Tibial nerve (tissue), 4 donors: ENCODE results near the gene GABRR2. TPM values are rescaled to one million over a fixed set of nuclear protein-coding genes. Genes with fewer than 3 reads are reported as not detected.
"Not testable (repeated sequence)": the region's sequence is repeated elsewhere in the genome, so short reads cannot be mapped to it uniquely, and the experiment has no call there.

ENCODE experiments used
- DNase-seq, 2 donors: peaks; one replicate each; pipeline ENCODE4 v3.0.0-alpha.2; 2019; ENCODE audit warnings: low spot score in 2 of 2
- H3K27ac ChIP-seq, 4 donors: fragments of 200-600 bp; sonication (generic) in 3 of 4; one replicate each; pipeline ENCODE4 v1.5.1; 2017 to 2019; ENCODE audit warnings: mild to moderate bottlenecking in 1 of 4
- H3K27me3 ChIP-seq, 2 donors: fragments of 200-600 bp; sonication (generic) in 1 of 2; one replicate each; pipeline versions ENCODE4 v1.5.1 to v1.6.0; 2017 to 2019
- H3K36me3 ChIP-seq, 3 donors: fragments of 200-600 bp; sonication (generic); one replicate each; pipeline ENCODE4 v1.5.1; 2018 to 2019
- H3K4me1 ChIP-seq, 4 donors: fragments of 200-600 bp; sonication (generic) in 3 of 4; one replicate each; pipeline ENCODE4 v1.5.1; 2017 to 2019
- H3K4me3 ChIP-seq, 4 donors: fragments of 200-600 bp; sonication (generic) in 3 of 4; one replicate each; pipeline ENCODE4 v1.5.1; 2017 to 2019; ENCODE audit warnings: mild to moderate bottlenecking in 1 of 4, moderate library complexity in 1 of 4
- H3K9me3 ChIP-seq, 4 donors: fragments of 200-600 bp; sonication (generic) in 3 of 4; one replicate each; pipeline ENCODE4 v1.5.1; 2017 to 2019
- CTCF ChIP-seq, 5 experiments: fragments of 200-600 bp in 3 of 5; fragments of 450-650 bp in 2 of 5; sonication (generic) in 3 of 5; IDR thresholded peaks; one replicate each; pipeline ENCODE4 v1.5.1; 2016 to 2019; ENCODE audit warnings: antibody characterized with exemption in 5 of 5, mild to moderate bottlenecking in 3 of 5, moderate library complexity in 2 of 5
- EP300 ChIP-seq, 2 donors: sonication (generic); formaldehyde crosslinking; IDR thresholded peaks; one replicate each; pipeline ENCODE4 v1.6.1; 2017; ENCODE audit warnings: antibody characterized with exemption in 2 of 2, mild to moderate bottlenecking in 1 of 2
- POLR2A ChIP-seq, 2 donors: fragments of 450-650 bp; IDR thresholded peaks; one replicate each; pipeline ENCODE4 v1.6.1; 2017; ENCODE audit warnings: antibody characterized with exemption in 2 of 2, mild to moderate bottlenecking in 2 of 2, moderate library complexity in 2 of 2
- WGBS, 2 donors: methylation state at CpG; one replicate each; pipeline ENCODE4 v1.1.5; 2018; 5-methylcytosine and 5-hydroxymethylcytosine counted together
- total RNA-seq, 4 donors: library from RNA; depleted of rRNA; stranded (reverse); fragments of >200 nt; gene quantifications; one replicate each; pipeline ENCODE4 v1.1.0, GENCODE V29; 2016

The GABRR2 gene
- total RNA-seq, 4 donors from 2014 or later: 0.84 to 3.6 TPM; not detected in 2

- peaks cover 0 to 16% (median 5%) of the 10 kb centered on the region in 4 donors for H3K4me1 ChIP-seq
- H3K27ac ChIP-seq: no peak overlapping the region
- 92 to 93% methylated on average over 24 to 25 of the region's 25 CpGs for WGBS, 2 donors
- DNase-seq: no peak
- H3K9me3 ChIP-seq: no peaks in the 10 kb centered on the region
- no peaks in the 10 kb centered on the region for H3K27me3 ChIP-seq
- no peaks in the 10 kb centered on the region for H3K36me3 ChIP-seq
- H3K4me3 ChIP-seq: no peak overlapping the region
- no peak for TF ChIP-seq CTCF (IDR thresholded peaks at IDR 0.05)
- TF ChIP-seq EP300 (IDR thresholded peaks at IDR 0.05): no peak
- TF ChIP-seq POLR2A (IDR thresholded peaks at IDR 0.05): no peak
Measured at GRCh38 chr6:89301586-89302194, 13.4 kb downstream of the GABRR2 start.

GRCh38 chr6:89299466-89299850 lies 15.6 kb downstream of the GABRR2 start:
- Histone ChIP-seq H3K27me3 (no peaks in the 10 kb centered on the region), H3K9me3 (no peaks in the 10 kb centered on the region), H3K4me3 (no peak overlapping the region), H3K36me3 (no peaks in the 10 kb centered on the region), H3K27ac (no peak overlapping the region), H3K4me1 (peaks cover 0 to 16% (median 5%) of the 10 kb centered on the region in 4 donors)
- 78% methylated on average over 7 of the region's 7 CpGs for WGBS, 2 donors
- no peak for TF ChIP-seq EP300 (IDR thresholded peaks at IDR 0.05)
- TF ChIP-seq POLR2A (IDR thresholded peaks at IDR 0.05): no peak
- no peak for TF ChIP-seq CTCF (IDR thresholded peaks at IDR 0.05)
- DNase-seq: no peak

- 62 to 80% methylated on average over 4 of the region's 4 CpGs for WGBS, 2 donors
- TF ChIP-seq EP300 (IDR thresholded peaks at IDR 0.05) (no peak), POLR2A (IDR thresholded peaks at IDR 0.05) (no peak), CTCF (IDR thresholded peaks at IDR 0.05) (no peak)
- DNase-seq: no peak
- peaks cover 0 to 16% (median 5%) of the 10 kb centered on the region in 4 donors for H3K4me1 ChIP-seq
- H3K9me3 ChIP-seq: no peaks in the 10 kb centered on the region
- H3K36me3 ChIP-seq: no peaks in the 10 kb centered on the region
- H3K4me3 ChIP-seq: no peak overlapping the region
- no peak overlapping the region for H3K27ac ChIP-seq
- no peaks in the 10 kb centered on the region for H3K27me3 ChIP-seq
Measured at GRCh38 chr6:89298680-89299465, 16.2 kb downstream of the GABRR2 start.

- no peaks in the 10 kb centered on the region for H3K27me3 ChIP-seq
- TF ChIP-seq EP300 (IDR thresholded peaks at IDR 0.05) (peak in 1 of 2 donors; percentile 50), CTCF (IDR thresholded peaks at IDR 0.05) (no peak), POLR2A (IDR thresholded peaks at IDR 0.05) (no peak)
- DNase-seq: peak in 1 of 2 donors; percentile 37
- no peaks in the 10 kb centered on the region for H3K36me3 ChIP-seq
- H3K4me1 ChIP-seq: peaks cover 0 to 16% (median 5%) of the 10 kb centered on the region in 4 donors
- H3K9me3 ChIP-seq: no peaks in the 10 kb centered on the region
- H3K4me3 ChIP-seq: no peak overlapping the region
- WGBS, 2 donors: 46 to 50% methylated on average over 12 of the region's 12 CpGs
- H3K27ac ChIP-seq: no peak overlapping the region
Measured at GRCh38 chr6:89297695-89298351, 17.3 kb downstream of the GABRR2 start.

- no peaks in the 10 kb centered on the region for H3K9me3 ChIP-seq
- H3K36me3 ChIP-seq: no peaks in the 10 kb centered on the region
- no peak overlapping the region for H3K27ac ChIP-seq
- DNase-seq: no peak
- 93 to 100% methylated on average over 2 of the region's 2 CpGs for WGBS, 2 donors
- H3K4me1 ChIP-seq: peaks cover 0 to 16% (median 5%) of the 10 kb centered on the region in 4 donors
- no peaks in the 10 kb centered on the region for H3K27me3 ChIP-seq
- TF ChIP-seq CTCF (IDR thresholded peaks at IDR 0.05) (no peak), EP300 (IDR thresholded peaks at IDR 0.05) (no peak), POLR2A (IDR thresholded peaks at IDR 0.05) (no peak)
- H3K4me3 ChIP-seq: no peak overlapping the region
Measured at GRCh38 chr6:89295981-89296380, 19.1 kb downstream of the GABRR2 start.

- not testable (repeated sequence) for DNase-seq, H3K27me3 ChIP-seq, H3K36me3 ChIP-seq, H3K27ac ChIP-seq, H3K9me3 ChIP-seq, H3K4me3 ChIP-seq
- peaks cover 0 to 16% (median 5%) of the 10 kb centered on the region in 4 donors for H3K4me1 ChIP-seq
- WGBS, 2 donors: 80 to 94% methylated on average over 1 of the region's 1 CpG
Measured at GRCh38 chr6:89295116-89295515, 20.0 kb downstream of the GABRR2 start.
